Measurements from ENCODE around the gene ASCC3.

Gene ASCC3

GRCh38 chr6:100818066-100818465, 63.1 kb downstream of the ASCC3 start:
- ChIA-PET CTCF (interaction anchor here (0.6 kb wide), 1 partner anchor 62 kb away, joined by 3 read pairs; no protein-coding TSS in a partner anchor), POLR2A (ENCODE audit: low non-redundant PET) (no interaction called here)
- no peak overlapping the region for H3K27ac ChIP-seq
- no peak for DNase-seq (ENCODE audit: low spot score)
- no peak for TF ChIP-seq CTCF (conservative IDR thresholded peaks at IDR 0.05; ENCODE audit: low read depth)

- ChIA-PET CTCF (no interaction called here), POLR2A (ENCODE audit: low non-redundant PET) (no interaction called here)
- H3K27ac ChIP-seq = no peak overlapping the region
- no peak for DNase-seq (ENCODE audit: low spot score)
- TF ChIP-seq CTCF (conservative IDR thresholded peaks at IDR 0.05; ENCODE audit: low read depth) = no peak
These were observed 71.1 kb downstream of the ASCC3 start for GRCh38 chr6:100810015-100810414.

- ChIA-PET CTCF (no interaction called here), POLR2A (ENCODE audit: low non-redundant PET) (no interaction called here)
- no peak for DNase-seq (ENCODE audit: low spot score)
- H3K27ac ChIP-seq = no peak overlapping the region
- TF ChIP-seq CTCF (conservative IDR thresholded peaks at IDR 0.05; ENCODE audit: low read depth) = no peak
These were observed 71.8 kb downstream of the ASCC3 start for GRCh38 chr6:100809346-100809745.

- TF ChIP-seq CTCF (conservative IDR thresholded peaks at IDR 0.05; ENCODE audit: low read depth) = no peak
- peak; percentile 1 for DNase-seq (ENCODE audit: low spot score)
- H3K27ac ChIP-seq = no peak overlapping the region
- ChIA-PET CTCF (no interaction called here), POLR2A (ENCODE audit: low non-redundant PET) (no interaction called here)
These were observed 72.4 kb downstream of the ASCC3 start for GRCh38 chr6:100808638-100809275.

GRCh38 chr6:100806296-100806695, 74.8 kb downstream of the ASCC3 start:
- DNase-seq (ENCODE audit: low spot score) = no peak
- ChIA-PET POLR2A (ENCODE audit: low non-redundant PET) (no interaction called here), CTCF (no interaction called here)
- TF ChIP-seq CTCF (conservative IDR thresholded peaks at IDR 0.05; ENCODE audit: low read depth) = no peak
- no peak overlapping the region for H3K27ac ChIP-seq

GRCh38 chr6:100803264-100804045, 77.7 kb downstream of the ASCC3 start:
- POLR2A ChIA-PET (ENCODE audit: low non-redundant PET) = no interaction called here
- CTCF ChIA-PET = no interaction called here
- H3K27ac ChIP-seq = no peak overlapping the region
- DNase-seq (ENCODE audit: low spot score) = no peak
- TF ChIP-seq CTCF (conservative IDR thresholded peaks at IDR 0.05; ENCODE audit: low read depth) = no peak
